SH-SY5Y (cell line): Measurements from ENCODE around the gene CRABP2.

Experiments
- GATA2 ChIP-seq: IDR thresholded peaks from 2 replicates; pipeline ENCODE4 v1.6.1; 2011; ENCODE audit warnings: mild to moderate bottlenecking, low read depth, low read length
- GATA3 ChIP-seq: IDR thresholded peaks from 2 replicates; pipeline ENCODE4 v1.6.1; 2011; ENCODE audit warnings: low read depth, mild to moderate bottlenecking, low read length, moderate library complexity

DNA sequence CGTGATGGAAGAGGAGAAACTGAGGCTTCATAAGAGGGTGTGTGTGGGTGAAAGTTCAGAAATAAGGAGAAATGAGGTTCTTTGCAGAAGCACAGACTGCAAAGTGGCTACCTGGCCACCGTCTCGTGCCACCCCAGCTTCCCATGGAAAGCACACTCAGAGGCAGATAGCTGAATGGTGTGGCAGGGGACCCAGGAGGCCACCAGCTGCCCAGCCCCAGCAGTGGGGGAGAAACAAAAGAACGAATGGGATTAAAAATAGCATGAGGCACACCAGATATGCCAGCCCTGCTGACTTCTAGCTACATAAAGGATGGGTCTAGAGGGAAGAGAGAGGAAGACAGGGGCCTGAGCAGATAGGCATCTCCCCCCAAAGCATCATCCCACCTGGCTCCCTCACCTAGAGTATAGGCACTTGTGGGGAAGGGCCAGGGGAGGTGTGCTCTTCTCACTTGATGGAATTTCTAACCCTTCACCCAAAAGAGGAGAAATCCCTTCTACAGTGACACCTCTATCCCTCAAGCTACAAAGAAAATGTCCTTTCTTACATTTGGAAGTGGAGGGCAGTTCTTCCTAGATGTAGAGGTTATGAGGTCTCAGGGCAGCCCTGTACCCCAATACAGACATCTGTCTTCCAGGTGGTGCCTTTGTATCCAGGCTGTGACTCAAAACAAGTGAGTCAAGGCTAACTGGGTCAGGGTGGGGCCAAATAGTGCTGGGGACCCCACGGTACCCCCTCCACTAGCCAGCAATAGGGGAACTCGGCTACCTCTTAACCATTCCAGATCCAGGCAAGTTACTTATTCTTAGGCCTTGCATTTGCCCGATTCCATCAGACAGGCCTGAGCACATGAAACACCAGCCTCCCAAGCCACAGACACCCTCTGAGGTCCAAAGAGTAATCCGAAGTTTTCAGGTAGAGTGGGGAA lies 42.6 kb upstream of the CRABP2 start:
- TF ChIP-seq GATA3 (no peak), GATA2 (peak; percentile 53)
